Fibroblast of villous mesenchyme (primary cell): ENCODE data around the gene C1S. TPM values are rescaled to one million over a fixed set of nuclear protein-coding genes. Genes with fewer than 3 reads are reported as not detected.

Source experiments
- DNase-seq: peaks from one replicate; pipeline ENCODE4 v3.0.0-alpha.2; 2010; ENCODE audit warnings: low read depth
- H3K4me3 ChIP-seq: 2 replicates; pipeline ENCODE4 v1.5.1; 2011; ENCODE audit warnings: low read depth, mild to moderate bottlenecking, low read length
- small RNA-seq: library from RNA; depleted of rRNA; stranded (forward); fragments of <200 nt; gene quantifications from one replicate; pipeline ENCODE3, GENCODE V24; 2012
- total RNA-seq: library from RNA; depleted of rRNA; stranded (reverse); fragments of >200 nt; gene quantifications from 2 replicates; pipeline ENCODE4 v1.2.3, GENCODE V29; 2012
- TF ChIP-seq, protein P1 (sequence below): IDR thresholded peaks from 2 replicates; pipeline ENCODE4 v1.5.1; 2012; ENCODE audit warnings: low read depth, mild to moderate bottlenecking, low read length; ENCODE audit not compliant: insufficient read depth

C1S gene
- total RNA-seq, 1 donor, result 146 TPM

GRCh38 chr12:7114851-7115250 lies 54.3 kb downstream of the C1S start:
- DNase-seq, result no peak
- H3K4me3 ChIP-seq, result no peak overlapping the region
- TF ChIP-seq, protein P1, sequence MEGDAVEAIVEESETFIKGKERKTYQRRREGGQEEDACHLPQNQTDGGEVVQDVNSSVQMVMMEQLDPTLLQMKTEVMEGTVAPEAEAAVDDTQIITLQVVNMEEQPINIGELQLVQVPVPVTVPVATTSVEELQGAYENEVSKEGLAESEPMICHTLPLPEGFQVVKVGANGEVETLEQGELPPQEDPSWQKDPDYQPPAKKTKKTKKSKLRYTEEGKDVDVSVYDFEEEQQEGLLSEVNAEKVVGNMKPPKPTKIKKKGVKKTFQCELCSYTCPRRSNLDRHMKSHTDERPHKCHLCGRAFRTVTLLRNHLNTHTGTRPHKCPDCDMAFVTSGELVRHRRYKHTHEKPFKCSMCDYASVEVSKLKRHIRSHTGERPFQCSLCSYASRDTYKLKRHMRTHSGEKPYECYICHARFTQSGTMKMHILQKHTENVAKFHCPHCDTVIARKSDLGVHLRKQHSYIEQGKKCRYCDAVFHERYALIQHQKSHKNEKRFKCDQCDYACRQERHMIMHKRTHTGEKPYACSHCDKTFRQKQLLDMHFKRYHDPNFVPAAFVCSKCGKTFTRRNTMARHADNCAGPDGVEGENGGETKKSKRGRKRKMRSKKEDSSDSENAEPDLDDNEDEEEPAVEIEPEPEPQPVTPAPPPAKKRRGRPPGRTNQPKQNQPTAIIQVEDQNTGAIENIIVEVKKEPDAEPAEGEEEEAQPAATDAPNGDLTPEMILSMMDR, result no peak

GRCh38 chr12:7116196-7116595 lies 55.7 kb downstream of the C1S start:
- TF ChIP-seq, protein P1, result no peak
- no peak for DNase-seq
- H3K4me3 ChIP-seq, result no peak overlapping the region

- no peak overlapping the region for H3K4me3 ChIP-seq
- DNase-seq, result no peak
- TF ChIP-seq, protein P1, result no peak
These were observed 56.4 kb downstream of the C1S start for GRCh38 chr12:7116916-7117315.

GRCh38 chr12:7117670-7118069 lies 57.2 kb downstream of the C1S start:
- no peak overlapping the region for H3K4me3 ChIP-seq
- DNase-seq, result no peak
- TF ChIP-seq, protein P1, result no peak

DNA sequence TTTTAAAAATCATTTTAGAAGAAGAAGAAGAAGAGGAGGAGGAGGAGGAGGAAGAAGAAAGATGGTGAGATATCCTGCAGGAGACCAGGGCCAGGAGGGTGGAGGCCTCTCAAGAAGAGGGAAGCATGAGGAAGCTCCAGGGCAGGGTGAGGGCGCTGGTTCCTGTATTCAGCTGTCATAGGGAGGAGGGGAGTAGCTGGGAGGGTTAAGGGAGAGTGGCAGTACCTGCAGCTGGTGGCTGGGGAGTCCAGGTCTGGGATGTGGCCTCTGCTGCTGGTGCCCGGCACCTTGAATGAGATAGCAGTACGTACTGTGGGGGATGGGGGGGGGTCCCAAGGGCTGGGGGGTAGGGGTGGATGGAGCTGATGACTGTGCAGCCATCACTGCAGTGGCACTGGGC lies 58.4 kb downstream of the C1S start:
- TF ChIP-seq, protein P1, result no peak
- no peak overlapping the region for H3K4me3 ChIP-seq
- no peak for DNase-seq

DNA sequence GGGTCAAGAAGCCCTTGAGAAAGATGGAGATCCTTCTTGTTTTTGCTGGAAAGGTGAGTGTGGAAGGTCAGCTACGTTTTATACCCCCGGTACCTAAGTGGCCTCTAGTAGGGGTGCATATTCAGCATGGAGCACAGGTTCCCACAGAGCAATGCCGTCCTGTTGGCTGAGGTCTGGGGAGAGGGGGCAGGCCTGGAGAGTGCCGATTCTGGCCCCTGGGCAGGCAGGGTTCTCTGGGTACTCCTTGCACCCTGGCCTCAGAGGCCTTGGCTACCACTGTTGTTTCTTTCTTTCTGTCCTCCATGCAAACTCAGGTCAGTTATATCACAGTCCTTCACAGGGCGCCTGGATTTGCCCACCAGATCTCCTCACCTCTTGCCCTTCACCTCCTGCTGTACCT lies 59.6 kb downstream of the C1S start:
- no peak overlapping the region for H3K4me3 ChIP-seq
- TF ChIP-seq, protein P1, result no peak
- DNase-seq, result no peak

Small RNA genes within 50 kb of the gene (small RNA-seq; reads per million reads assigned to genes)
- not detected for gene AC006512.1
- not detected for gene RNU6-485P

Other genes with a start within 250 kb of the C1S start
- 2.6 and 3.0 TPM in 2 replicates for gene GPR162, start 238.9 kb upstream of the C1S start, total RNA-seq
- 91.1 and 117 TPM in 2 replicates for gene P3H3, start 232.3 kb upstream of the C1S start, total RNA-seq
- 1.7 and 3.9 TPM in 2 replicates for gene GNB3, start 219.8 kb upstream of the C1S start, total RNA-seq
- 18.4 and 21.2 TPM in 2 replicates for gene CDCA3, start 209.4 kb upstream of the C1S start, total RNA-seq
- gene USP5, start 208.6 kb upstream of the C1S start, total RNA-seq, result 91.5 and 96.7 TPM in 2 replicates
- gene TPI1, start 193.2 kb upstream of the C1S start, total RNA-seq, result 620 and 695 TPM in 2 replicates
- 6.0 and 8.7 TPM in 2 replicates for gene SPSB2, start 187.4 kb upstream of the C1S start, total RNA-seq
- gene LRRC23, start 155.9 kb upstream of the C1S start, total RNA-seq, result 4.7 and 5.5 TPM in 2 replicates
- 3.5 and 5.2 TPM in 2 replicates for gene ENO2, start 146.1 kb upstream of the C1S start, total RNA-seq
- 11.3 and 16.4 TPM in 2 replicates for gene ATN1, start 132.8 kb upstream of the C1S start, total RNA-seq
- not detected in 2 replicates for gene RNU7-1, start 116.9 kb upstream of the C1S start, total RNA-seq
- 94.7 and 96.7 TPM in 2 replicates for gene C12orf57, start 116.7 kb upstream of the C1S start, total RNA-seq
- not detected in 2 replicates for gene PTPN6, start 109.4 kb upstream of the C1S start, total RNA-seq
- 143 and 155 TPM in 2 replicates for gene PHB2, start 90.1 kb upstream of the C1S start, total RNA-seq
- 32.9 and 44.9 TPM in 2 replicates for gene EMG1, start 89.8 kb upstream of the C1S start, total RNA-seq
- 20.6 and 26.3 TPM in 2 replicates for gene LPCAT3, start 42.2 kb upstream of the C1S start, total RNA-seq
- 83.4 and 84.2 TPM in 2 replicates for gene C1R, start 31.7 kb downstream of the C1S start, total RNA-seq
- gene C1RL, start 48.5 kb downstream of the C1S start, total RNA-seq, result 30.2 and 34.5 TPM in 2 replicates
- gene RBP5, start 68.2 kb downstream of the C1S start, total RNA-seq, result not detected in 2 replicates
- gene CLSTN3, start 69.7 kb downstream of the C1S start, total RNA-seq, result 11.3 and 19.0 TPM in 2 replicates
- 25.9 and 30.3 TPM in 2 replicates for gene PEX5, start 129.0 kb downstream of the C1S start, total RNA-seq
- not detected in 2 replicates for gene ACSM4, start 243.4 kb downstream of the C1S start, total RNA-seq